Measurements from ENCODE around the gene MARK4. TPM values are rescaled to one million over a fixed set of nuclear protein-coding genes. Genes with fewer than 3 reads are reported as not detected.

Gene MARK4
- total and polyA plus RNA-seq, 2 experiments from 2014 or later = 4.9 to 11.6 TPM

GRCh38 chr19:45291834-45292233 lies 40.8 kb downstream of the MARK4 start:
- Histone ChIP-seq H3K36me3 (ENCODE audit: low read depth) (peaks cover 23% of the 10 kb centered on the region), H3K27me3 (replicated peaks; ENCODE audit: insufficient read depth) (no peaks in the 10 kb centered on the region), H3F3A (ENCODE audit: insufficient read depth) (no peaks in the 10 kb centered on the region), H4K20me1 (ENCODE audit: insufficient read depth) (no peaks in the 10 kb centered on the region), H3K4me2 (ENCODE audit: unreplicated experiment) (no peak overlapping the region), H3K79me2 (ENCODE audit: insufficient read depth) (no peaks in the 10 kb centered on the region), H3K27ac (no peak overlapping the region), H2AFZ (no peak overlapping the region), H3K9me3 (ENCODE audit: low read depth) (no peaks in the 10 kb centered on the region), H3K9ac (no peak overlapping the region), H3K4me1 (ENCODE audit: insufficient read depth) (no peaks in the 10 kb centered on the region), H3K9me2 (ENCODE audit: insufficient read depth) (no peaks in the 10 kb centered on the region), H3K4me3 (no peak overlapping the region)
- in situ Hi-C loops (cut with MboI) = no loop called here
- no peak for DNase-seq
- TF ChIP-seq EZH2 (IDR thresholded peaks at IDR 0.05; ENCODE audit: insufficient read depth, poor library complexity, severe bottlenecking) = no peak
- no peak for TF ChIP-seq EZH2phosphoT487 (IDR thresholded peaks at IDR 0.05; ENCODE audit: insufficient read depth, low read depth)
- WGBS, 2 experiments (ENCODE audit: low coverage in 1 of 2, low lambda C conversion rate in 2 of 2, missing lambda C conversion rate in 2 of 2) = 100% methylated on average over 1 of the region's 1 CpG

- 88 to 92% methylated on average over 4 of the region's 4 CpGs for WGBS, 2 experiments (ENCODE audit: low coverage in 1 of 2, low lambda C conversion rate in 2 of 2, missing lambda C conversion rate in 2 of 2)
- Histone ChIP-seq H3K9me3 (ENCODE audit: low read depth) (no peaks in the 10 kb centered on the region), H3K79me2 (ENCODE audit: insufficient read depth) (no peaks in the 10 kb centered on the region), H2AFZ (no peak overlapping the region), H3K36me3 (ENCODE audit: low read depth) (peaks cover 23% of the 10 kb centered on the region), H3K27me3 (replicated peaks; ENCODE audit: insufficient read depth) (no peaks in the 10 kb centered on the region), H3K4me3 (no peak overlapping the region), H3K4me1 (ENCODE audit: insufficient read depth) (no peaks in the 10 kb centered on the region), H3K4me2 (ENCODE audit: unreplicated experiment) (no peak overlapping the region), H3F3A (ENCODE audit: insufficient read depth) (no peaks in the 10 kb centered on the region), H3K9ac (no peak overlapping the region), H3K27ac (no peak overlapping the region), H4K20me1 (ENCODE audit: insufficient read depth) (no peaks in the 10 kb centered on the region), H3K9me2 (ENCODE audit: insufficient read depth) (no peaks in the 10 kb centered on the region)
- in situ Hi-C loops (cut with MboI) = no loop called here
- DNase-seq = no peak
- TF ChIP-seq EZH2phosphoT487 (IDR thresholded peaks at IDR 0.05; ENCODE audit: insufficient read depth, low read depth) (no peak), EZH2 (IDR thresholded peaks at IDR 0.05; ENCODE audit: insufficient read depth, poor library complexity, severe bottlenecking) (no peak)
Measured at GRCh38 chr19:45293682-45294081, 42.6 kb downstream of the MARK4 start.

- H3K27me3 ChIP-seq (replicated peaks; ENCODE audit: insufficient read depth) = no peaks in the 10 kb centered on the region
- TF ChIP-seq EZH2phosphoT487 (IDR thresholded peaks at IDR 0.05; ENCODE audit: insufficient read depth, low read depth) = no peak
- no peak for TF ChIP-seq EZH2 (IDR thresholded peaks at IDR 0.05; ENCODE audit: insufficient read depth, poor library complexity, severe bottlenecking)
- no peaks in the 10 kb centered on the region for H4K20me1 ChIP-seq (ENCODE audit: insufficient read depth)
- H3K27ac ChIP-seq = no peak overlapping the region
- H3K36me3 ChIP-seq (ENCODE audit: low read depth) = peaks cover 23% of the 10 kb centered on the region
- 82 to 86% methylated on average over 12 of the region's 12 CpGs for WGBS, 2 experiments (ENCODE audit: low coverage in 1 of 2, low lambda C conversion rate in 2 of 2, missing lambda C conversion rate in 2 of 2)
- in situ Hi-C loops (cut with MboI) = no loop called here
- H3K4me3 ChIP-seq = no peak overlapping the region
- DNase-seq = no peak
- H3K79me2 ChIP-seq (ENCODE audit: insufficient read depth) = no peaks in the 10 kb centered on the region
- H3F3A ChIP-seq (ENCODE audit: insufficient read depth) = no peaks in the 10 kb centered on the region
- no peak overlapping the region for H2AFZ ChIP-seq
- H3K9ac ChIP-seq = no peak overlapping the region
- H3K9me2 ChIP-seq (ENCODE audit: insufficient read depth) = no peaks in the 10 kb centered on the region
- H3K9me3 ChIP-seq (ENCODE audit: low read depth) = no peaks in the 10 kb centered on the region
- H3K4me2 ChIP-seq (ENCODE audit: unreplicated experiment) = no peak overlapping the region
- no peaks in the 10 kb centered on the region for H3K4me1 ChIP-seq (ENCODE audit: insufficient read depth)
Measured at GRCh38 chr19:45294291-45295029, 43.4 kb downstream of the MARK4 start.

- in situ Hi-C loops (cut with MboI) = no loop called here
Measured at GRCh38 chr19:45295873-45296272, 44.8 kb downstream of the MARK4 start.

More at GRCh38 chr19:45295873-45296272, 44.8 kb downstream of the MARK4 start:
- Histone ChIP-seq H3K27ac (no peak overlapping the region), H3K9me2 (ENCODE audit: insufficient read depth) (no peaks in the 10 kb centered on the region), H4K20me1 (ENCODE audit: insufficient read depth) (no peaks in the 10 kb centered on the region), H3K4me3 (no peak overlapping the region), H2AFZ (no peak overlapping the region), H3K4me1 (ENCODE audit: insufficient read depth) (no peaks in the 10 kb centered on the region), H3K79me2 (ENCODE audit: insufficient read depth) (no peaks in the 10 kb centered on the region), H3F3A (ENCODE audit: insufficient read depth) (no peaks in the 10 kb centered on the region), H3K4me2 (ENCODE audit: unreplicated experiment) (no peak overlapping the region), H3K36me3 (ENCODE audit: low read depth) (peaks cover 23% of the 10 kb centered on the region), H3K27me3 (replicated peaks; ENCODE audit: insufficient read depth) (no peaks in the 10 kb centered on the region), H3K9ac (no peak overlapping the region), H3K9me3 (ENCODE audit: low read depth) (no peaks in the 10 kb centered on the region)
- TF ChIP-seq EZH2phosphoT487 (IDR thresholded peaks at IDR 0.05; ENCODE audit: insufficient read depth, low read depth) (no peak), EZH2 (IDR thresholded peaks at IDR 0.05; ENCODE audit: insufficient read depth, poor library complexity, severe bottlenecking) (no peak)
- DNase-seq = no peak

Measured in GM23248 (cell line).